Endothelial cell (in vitro differentiated cells): ENCODE data around the gene GRB10. TPM values are rescaled to one million over a fixed set of nuclear protein-coding genes. Genes with fewer than 3 reads are reported as not detected.

Experiments used
- DNase-seq: peaks from one replicate; pipeline ENCODE4 v3.0.0; 2021; ENCODE audit warnings: low spot score
- H3K27ac Mint-ChIP-seq: one replicate; pipeline ENCODE4 v1.8.0; 2021; ENCODE audit warnings: mixed read lengths, inconsistent platforms; ENCODE audit not compliant: unreplicated experiment
- H3K27me3 Mint-ChIP-seq: one replicate; pipeline ENCODE4 v1.8.0; 2021; ENCODE audit warnings: mild to moderate bottlenecking, moderate library complexity, mixed read lengths, inconsistent platforms; ENCODE audit not compliant: unreplicated experiment
- H3K36me3 Mint-ChIP-seq: one replicate; pipeline ENCODE4 v1.8.0; 2021; ENCODE audit warnings: mild to moderate bottlenecking, low read depth, mixed read lengths, inconsistent platforms; ENCODE audit not compliant: unreplicated experiment
- H3K4me1 Mint-ChIP-seq: one replicate; pipeline ENCODE4 v1.8.0; 2021; ENCODE audit warnings: mild to moderate bottlenecking, mixed read lengths, inconsistent platforms; ENCODE audit not compliant: unreplicated experiment
- H3K4me3 Mint-ChIP-seq: one replicate; pipeline ENCODE4 v1.8.0; 2021; ENCODE audit warnings: mild to moderate bottlenecking, mixed read lengths, inconsistent platforms; ENCODE audit not compliant: unreplicated experiment
- H3K9me3 Mint-ChIP-seq: one replicate; pipeline ENCODE4 v1.8.0; 2021; ENCODE audit warnings: mixed read lengths, inconsistent platforms; ENCODE audit not compliant: unreplicated experiment
- CTCF ChIP-seq: fragments of 200-600 bp; sonication (generic); IDR thresholded peaks from one replicate; pipeline ENCODE4 v1.5.0; 2021; ENCODE audit warnings: antibody characterized with exemption; ENCODE audit not compliant: unreplicated experiment
- total RNA-seq: library from RNA; stranded (reverse); fragmentation: NEBNext Ultra II Directional; extraction: Animal tissue kit (Norgen Biotek cat#: 25700); gene quantifications from one replicate; pipeline ENCODE4 v1.2.1, GENCODE V29; 2021; ENCODE audit not compliant: unreplicated experiment

The GRB10 gene
- total RNA-seq, 1 donor from 2014 or later: 164 TPM

- H3K27me3 Mint-ChIP-seq: no peaks in the 10 kb centered on the region
- no peak for TF ChIP-seq CTCF
- no peak overlapping the region for H3K27ac Mint-ChIP-seq
- no peak overlapping the region for H3K4me3 Mint-ChIP-seq
- H3K36me3 Mint-ChIP-seq: peaks cover 28% of the 10 kb centered on the region
- H3K9me3 Mint-ChIP-seq: no peaks in the 10 kb centered on the region
- no peak for DNase-seq
- peaks cover 9% of the 10 kb centered on the region for H3K4me1 Mint-ChIP-seq
Measured at GRCh38 chr7:50620433-50620832, 162.3 kb downstream of the GRB10 start.

- no peak overlapping the region for H3K27ac Mint-ChIP-seq
Measured at GRCh38 chr7:50619684-50620083, 163.0 kb downstream of the GRB10 start.

DNA sequence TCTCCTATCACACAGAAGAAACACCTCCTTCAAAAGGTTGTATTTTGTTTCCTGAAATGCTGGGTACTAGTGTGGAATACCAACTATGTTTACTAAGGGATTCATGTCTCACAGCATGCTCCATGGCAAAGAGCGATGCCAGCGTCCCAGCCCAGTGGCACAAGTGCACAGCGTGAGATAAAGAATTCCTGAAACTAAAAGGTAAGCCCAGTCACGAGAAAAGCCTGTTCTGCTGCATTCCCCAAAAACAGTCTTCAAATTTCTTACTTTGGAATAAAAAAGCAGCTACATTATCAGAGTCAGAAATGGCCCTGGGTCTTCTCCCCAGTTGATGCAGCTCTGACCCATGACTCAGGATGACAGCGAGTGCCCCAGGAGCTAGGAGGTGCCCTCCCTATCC, 164.4 kb downstream of the GRB10 start:
- Mint-ChIP-seq H3K9me3 (no peaks in the 10 kb centered on the region), H3K36me3 (peaks cover 38% of the 10 kb centered on the region), H3K4me1 (peaks cover 9% of the 10 kb centered on the region), H3K4me3 (no peak overlapping the region), H3K27ac (no peak overlapping the region), H3K27me3 (peaks cover 4% of the 10 kb centered on the region)
- TF ChIP-seq CTCF: no peak
- DNase-seq: no peak

More at GRCh38 chr7:50619684-50620083, 163.0 kb downstream of the GRB10 start:
- H3K9me3 Mint-ChIP-seq: no peaks in the 10 kb centered on the region
- no peak for DNase-seq
- H3K4me1 Mint-ChIP-seq: peaks cover 9% of the 10 kb centered on the region
- H3K36me3 Mint-ChIP-seq: peaks cover 31% of the 10 kb centered on the region
- H3K27me3 Mint-ChIP-seq: peaks cover 4% of the 10 kb centered on the region
- no peak overlapping the region for H3K4me3 Mint-ChIP-seq
- TF ChIP-seq CTCF: no peak

DNA sequence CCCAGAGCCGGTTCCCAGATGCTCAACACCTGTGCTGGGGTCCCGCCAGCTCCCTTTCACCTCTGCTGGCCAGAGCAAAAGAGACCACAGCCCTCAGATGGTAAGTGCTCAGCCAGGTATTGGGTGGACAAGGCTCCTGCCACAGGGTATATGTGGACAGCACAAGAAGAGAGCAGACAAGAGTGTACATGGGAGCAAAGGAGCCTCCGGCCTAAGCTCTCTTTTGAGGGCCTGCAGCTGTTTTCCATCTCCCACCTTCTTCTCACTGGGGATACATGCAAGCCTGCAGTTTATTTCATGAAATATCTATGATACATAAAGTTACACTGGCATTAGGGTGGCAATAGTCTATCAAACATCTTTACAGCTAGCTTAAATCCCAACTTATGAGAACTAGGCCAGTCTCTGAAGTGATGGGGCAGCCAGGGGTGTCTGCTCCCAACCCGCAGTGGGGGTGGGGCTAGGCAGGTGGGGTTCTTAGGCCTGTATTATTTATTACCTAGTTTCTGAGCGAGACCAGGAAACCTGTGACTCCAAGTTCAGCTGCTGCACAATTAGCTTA, 167.1 kb downstream of the GRB10 start:
- H3K4me3 Mint-ChIP-seq: no peak overlapping the region
- H3K27ac Mint-ChIP-seq: no peak overlapping the region
- H3K9me3 Mint-ChIP-seq: no peaks in the 10 kb centered on the region
- H3K36me3 Mint-ChIP-seq: peaks cover 51% of the 10 kb centered on the region
- no peak for TF ChIP-seq CTCF
- no peaks in the 10 kb centered on the region for H3K4me1 Mint-ChIP-seq
- H3K27me3 Mint-ChIP-seq: peaks cover 4% of the 10 kb centered on the region
- DNase-seq: no peak

GRCh38 chr7:50614721-50615518, 167.8 kb downstream of the GRB10 start:
- Mint-ChIP-seq H3K36me3 (peaks cover 48% of the 10 kb centered on the region), H3K9me3 (no peaks in the 10 kb centered on the region), H3K27ac (no peak overlapping the region), H3K4me1 (no peaks in the 10 kb centered on the region), H3K27me3 (peaks cover 6% of the 10 kb centered on the region), H3K4me3 (no peak overlapping the region)
- DNase-seq: no peak
- no peak for TF ChIP-seq CTCF
